ENCODE data around the gene GMEB1. TPM values are rescaled to one million over a fixed set of nuclear protein-coding genes. Genes with fewer than 3 reads are reported as not detected.

Gene GMEB1, protein sequence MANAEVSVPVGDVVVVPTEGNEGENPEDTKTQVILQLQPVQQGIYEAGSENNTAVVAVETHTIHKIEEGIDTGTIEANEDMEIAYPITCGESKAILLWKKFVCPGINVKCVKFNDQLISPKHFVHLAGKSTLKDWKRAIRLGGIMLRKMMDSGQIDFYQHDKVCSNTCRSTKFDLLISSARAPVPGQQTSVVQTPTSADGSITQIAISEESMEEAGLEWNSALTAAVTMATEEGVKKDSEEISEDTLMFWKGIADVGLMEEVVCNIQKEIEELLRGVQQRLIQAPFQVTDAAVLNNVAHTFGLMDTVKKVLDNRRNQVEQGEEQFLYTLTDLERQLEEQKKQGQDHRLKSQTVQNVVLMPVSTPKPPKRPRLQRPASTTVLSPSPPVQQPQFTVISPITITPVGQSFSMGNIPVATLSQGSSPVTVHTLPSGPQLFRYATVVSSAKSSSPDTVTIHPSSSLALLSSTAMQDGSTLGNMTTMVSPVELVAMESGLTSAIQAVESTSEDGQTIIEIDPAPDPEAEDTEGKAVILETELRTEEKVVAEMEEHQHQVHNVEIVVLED
- 9.0 and 9.3 TPM in 2 replicates for total RNA-seq

DNA sequence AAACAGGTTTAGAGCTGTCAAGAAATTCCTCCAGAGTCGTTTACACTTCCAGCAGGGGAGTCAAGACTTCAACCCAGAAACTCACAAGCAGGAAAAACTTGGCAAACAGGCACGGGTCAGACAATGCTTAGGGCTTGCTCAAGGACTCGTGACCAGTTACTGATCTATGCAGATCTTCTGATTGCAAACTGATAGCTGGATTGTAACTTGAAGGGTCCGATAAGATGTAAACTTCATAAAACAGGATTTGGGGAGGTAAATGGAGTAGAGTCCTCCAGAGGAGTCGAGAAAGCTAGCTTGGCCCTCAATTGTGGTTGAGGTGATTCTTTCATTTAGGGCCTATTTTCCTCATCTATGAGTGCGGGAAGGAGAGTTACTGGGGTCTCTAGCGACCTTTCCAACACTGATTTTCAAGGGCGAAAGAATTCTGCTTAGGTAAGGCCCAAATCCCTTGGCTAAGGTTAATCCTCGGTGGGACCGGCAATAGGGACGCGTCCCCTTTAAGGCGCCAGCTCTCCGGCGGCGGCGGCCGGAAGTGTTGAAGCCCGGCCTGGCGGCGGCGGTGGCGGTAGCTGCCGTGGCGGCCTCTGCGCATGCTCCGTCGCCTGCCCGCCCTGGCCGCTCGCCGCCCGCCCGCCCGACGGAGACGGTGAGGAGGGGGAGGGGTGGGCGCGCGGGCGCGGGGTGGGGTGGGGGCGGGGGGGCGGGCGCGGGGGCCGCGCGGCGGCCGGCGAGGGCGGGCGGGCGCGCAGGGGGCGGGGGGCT lies at the start of gene GMEB1:
Gene GMEB1 (plus strand): TSS at position 594 of the 765 bp plus-strand sequence. CDS start 14,829 bp downstream, outside the sequence.

DNA sequence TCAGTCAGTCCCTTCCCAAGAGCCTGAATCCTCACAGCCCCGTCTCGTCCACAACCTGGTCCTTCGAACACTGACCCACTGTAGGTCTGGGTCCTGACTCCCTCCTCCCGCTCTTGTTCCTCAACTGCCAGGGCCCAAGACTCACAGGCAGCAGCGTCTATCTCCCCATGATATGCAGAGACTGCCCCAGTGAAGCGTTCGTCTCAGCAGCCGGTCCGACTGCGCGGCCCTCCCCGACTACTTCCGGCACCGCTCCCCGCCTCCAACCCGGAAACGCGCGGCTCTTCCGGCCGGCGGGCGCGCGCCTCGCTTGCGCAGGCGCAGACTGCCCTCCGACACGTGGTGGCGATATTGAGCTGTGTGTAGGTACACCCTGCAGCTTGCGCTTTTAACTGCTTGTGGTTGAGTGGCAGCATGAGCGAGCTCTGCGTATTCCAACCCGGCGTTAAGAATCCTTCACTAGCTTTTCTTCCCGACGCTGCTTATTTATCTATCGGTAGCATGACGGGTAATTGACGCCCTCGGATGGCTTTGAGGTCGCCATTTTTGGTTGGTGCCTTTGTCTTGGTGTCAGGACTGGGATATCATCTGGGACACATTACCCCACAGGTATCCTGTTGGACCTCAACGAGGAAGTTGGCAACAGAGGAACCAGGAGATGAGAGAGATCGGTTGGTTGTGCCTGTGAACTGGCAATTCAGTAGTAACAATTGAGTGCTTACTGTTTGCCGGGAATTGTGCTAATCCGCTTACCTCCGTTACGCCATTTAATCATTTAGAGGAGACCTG lies 25.5 kb upstream of the GMEB1 start, which contains the start of gene TAF12:
Gene TAF12 (minus strand): TSS at position 221 of the 789 bp plus-strand sequence. CDS start 20,986 bp downstream, outside the sequence.

DNA sequence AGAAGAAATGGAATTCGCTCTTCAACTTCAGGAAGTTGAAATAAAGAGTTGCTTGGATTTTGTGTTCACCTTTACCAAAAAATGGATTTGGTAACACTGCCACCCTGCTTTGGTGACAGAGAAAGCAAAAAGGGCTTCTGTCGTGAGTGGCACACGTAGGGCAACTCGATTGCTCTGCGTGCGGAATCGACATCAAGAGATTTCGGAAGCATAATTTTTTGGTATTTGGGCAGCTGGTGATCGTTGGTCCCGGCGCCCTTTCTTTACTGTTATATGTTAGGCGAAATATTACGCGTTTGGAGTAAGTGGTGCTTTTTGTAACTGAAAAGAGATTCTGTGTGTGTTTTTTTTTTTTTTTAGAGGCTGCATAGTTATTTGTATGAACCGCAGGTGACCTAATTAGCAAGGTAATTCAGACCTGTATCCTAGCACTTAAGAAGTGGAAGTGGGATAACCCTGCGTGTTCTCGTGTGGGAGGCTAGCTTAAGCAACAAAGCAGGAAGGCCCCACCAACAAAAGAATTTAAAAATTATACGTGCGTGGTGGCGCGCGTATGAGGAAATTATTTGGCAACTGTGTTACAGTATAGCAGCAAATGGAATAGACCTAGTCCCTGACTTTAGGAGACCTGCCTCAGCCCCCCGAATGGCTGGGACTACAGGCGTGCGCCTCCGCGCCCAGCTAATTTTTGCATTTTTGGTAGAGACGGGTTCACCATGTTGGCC lies 19.9 kb upstream of the GMEB1 start, which contains the start of gene RNU11:
Gene RNU11 (plus strand): TSS at position 127 of the 725 bp plus-strand sequence.

DNA sequence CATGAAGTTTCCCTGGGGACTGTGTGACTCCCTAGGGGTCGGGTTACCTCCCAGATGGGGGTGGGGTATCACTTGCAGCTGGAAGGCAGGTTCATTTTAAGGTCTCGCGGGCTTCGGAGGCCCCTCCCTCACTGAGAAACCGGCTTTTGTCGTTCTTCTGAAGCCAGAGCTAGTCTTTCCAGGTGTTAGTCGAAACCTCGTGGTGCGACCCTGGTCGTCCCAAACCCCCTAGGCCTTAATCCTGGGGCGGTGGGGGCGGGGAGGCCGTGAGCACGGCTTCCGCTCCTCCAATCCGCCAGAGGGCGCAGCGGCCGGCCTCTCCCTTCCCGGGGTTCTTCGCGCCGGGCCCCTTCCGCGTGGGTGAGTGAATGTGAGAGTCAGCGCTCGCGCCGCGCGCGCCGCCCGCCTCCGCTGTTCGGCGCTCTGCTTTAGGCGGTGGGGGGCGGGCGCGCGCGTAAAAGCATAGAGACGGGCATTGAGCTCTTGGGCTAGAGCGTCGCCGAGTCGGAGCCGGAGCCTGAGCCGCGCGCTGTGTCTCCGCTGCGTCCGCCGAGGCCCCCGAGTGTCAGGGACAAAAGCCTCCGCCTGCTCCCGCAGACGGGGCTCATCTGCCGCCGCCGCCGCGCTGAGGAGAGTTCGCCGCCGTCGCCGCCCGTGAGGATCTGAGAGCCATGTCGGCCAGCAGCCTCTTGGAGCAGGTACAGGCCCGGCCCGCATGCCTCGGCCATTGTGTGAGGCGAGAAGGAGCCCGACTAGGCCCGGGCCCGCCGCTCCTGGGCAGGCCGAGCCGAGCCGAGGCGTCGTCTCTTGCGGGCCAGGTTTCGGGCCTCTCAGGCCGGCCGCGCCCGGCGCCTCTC lies 68.1 kb downstream of the GMEB1 start, which contains the start of gene YTHDF2:
Gene YTHDF2 (plus strand): TSS at position 491 of the 857 bp plus-strand sequence. CDS start 181 bp downstream, at position 672.

Small RNA genes lying within 50 kb of the gene (small RNA-seq; reads per million reads assigned to genes)
- gene RF00422 (not detected), gene RNU11 (not detected)

Other genes starting within 250 kb of the GMEB1 start
- gene RCC1, start 162.7 kb upstream of the GMEB1 start, total RNA-seq: 35.3 and 40.3 TPM in 2 replicates
- 26.6 and 31.8 TPM in 2 replicates for gene TRNAU1AP, start 115.7 kb upstream of the GMEB1 start, total RNA-seq
- gene RAB42, start 76.5 kb upstream of the GMEB1 start, total RNA-seq: 10.1 and 12.4 TPM in 2 replicates
- 40.1 and 40.2 TPM in 2 replicates for gene TAF12, start 25.7 kb upstream of the GMEB1 start, total RNA-seq
- gene RNU11, start 20.2 kb upstream of the GMEB1 start, total RNA-seq: under 0.01 TPM in 1 of 2 replicates, not detected in the other
- gene YTHDF2, start 68.2 kb downstream of the GMEB1 start, total RNA-seq: 64.1 and 67.0 TPM in 2 replicates
- gene OPRD1, start 143.4 kb downstream of the GMEB1 start, total RNA-seq: under 0.01 TPM in 1 of 2 replicates, not detected in the other
- 6.4 and 11.6 TPM in 2 replicates for gene EPB41, start 245.8 kb downstream of the GMEB1 start, total RNA-seq

All from articular chondrocyte of knee joint (primary cell).